H1 (cell line): ENCODE measurements around the gene DYNLRB1.

Experiments
- CHD1 ChIP-seq: IDR thresholded peaks from 2 replicates; pipeline ENCODE4 v1.6.1; 2012; ENCODE audit warnings: low read depth, low read length, improper control_type of control experiment
- EGR1 ChIP-seq: IDR thresholded peaks from 2 replicates; pipeline ENCODE4 v1.6.1; 2011; ENCODE audit warnings: low read depth, low read length, borderline replicate concordance
- EP300 ChIP-seq, 2 experiments: IDR thresholded peaks; 1 replicate in 1 of 2; 2 replicates in 1 of 2; pipeline ENCODE4 v1.6.1; 2011 to 2012; ENCODE audit warnings: low read depth in 2 of 2, low read length in 2 of 2, mild to moderate bottlenecking in 2 of 2, borderline replicate concordance in 1 of 2, inconsistent platforms in 1 of 2, moderate library complexity in 1 of 2
- KDM1A ChIP-seq: fragments of 200-600, 300-600 bp; sonication (generic); IDR thresholded peaks from 2 replicates; pipeline ENCODE4 v1.7.1; 2016; ENCODE audit warnings: mild to moderate bottlenecking, low read length, borderline replicate concordance
- MAFK ChIP-seq: IDR thresholded peaks from 2 replicates; pipeline ENCODE4 v1.6.1; 2012; ENCODE audit warnings: low read depth, mild to moderate bottlenecking, improper control_type of control experiment, low read length
- POLR2A ChIP-seq, 2 experiments: IDR thresholded peaks; 1 replicate in 1 of 2; 2 replicates in 1 of 2; pipeline ENCODE4 v1.6.1; 2011; ENCODE audit warnings: low read depth in 2 of 2, low read length in 2 of 2, mild to moderate bottlenecking in 2 of 2; ENCODE audit errors: control extremely low read depth in 1 of 2
- RAD21 ChIP-seq, 2 experiments: IDR thresholded peaks in 1 of 2; conservative IDR thresholded peaks in 1 of 2; 2 replicates each; pipeline ENCODE4 v1.6.1; 2011; ENCODE audit warnings: low read depth in 2 of 2, low read length in 2 of 2, improper control_type of control experiment in 1 of 2, inconsistent platforms in 1 of 2, mild to moderate bottlenecking in 1 of 2, moderate library complexity in 1 of 2
- SP2 ChIP-seq: IDR thresholded peaks from 2 replicates; pipeline ENCODE4 v1.6.1; 2012; ENCODE audit warnings: mild to moderate bottlenecking, low read length, inconsistent platforms
- TAF1 ChIP-seq: IDR thresholded peaks from 2 replicates; pipeline ENCODE4 v1.6.1; 2011; ENCODE audit warnings: mild to moderate bottlenecking, low read depth, low read length
- TF ChIP-seq, protein P1 (sequence below), 3 experiments: IDR thresholded peaks; 1 replicate in 2 of 3; 2 replicates in 1 of 3; pipeline versions ENCODE4 v1.5.1 to v1.6.1; 2011; ENCODE audit warnings: low read length in 3 of 3, mild to moderate bottlenecking in 3 of 3, inconsistent platforms in 2 of 3, low read depth in 1 of 3, moderate library complexity in 1 of 3; ENCODE audit not compliant: insufficient read depth in 1 of 3; ENCODE audit errors: control extremely low read depth in 1 of 3
- TF ChIP-seq, protein P2 (sequence below): IDR thresholded peaks from 2 replicates; pipeline ENCODE4 v1.6.1; 2012; ENCODE audit warnings: low read length, inconsistent platforms

DNA sequence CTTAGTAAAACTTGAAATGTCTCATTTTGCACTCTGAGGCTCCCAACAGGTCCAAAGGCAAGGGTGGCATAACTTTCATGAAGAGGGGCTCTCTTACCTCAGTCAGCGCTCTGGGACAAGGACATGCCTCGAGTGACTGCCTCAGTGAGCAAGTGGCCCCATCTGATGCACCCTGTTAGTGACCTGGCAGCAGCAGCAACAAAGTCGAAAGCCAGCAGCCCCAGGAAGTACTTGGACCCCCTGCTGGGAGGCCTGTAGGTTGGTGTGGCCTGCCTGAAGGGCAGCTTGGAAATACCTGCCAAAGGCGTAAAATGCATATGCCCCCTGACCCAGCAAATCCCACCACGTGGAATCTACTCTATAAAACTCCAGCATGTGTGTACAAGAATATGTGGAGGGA lies 55.5 kb downstream of the DYNLRB1 start:
- TF ChIP-seq, protein P1, sequence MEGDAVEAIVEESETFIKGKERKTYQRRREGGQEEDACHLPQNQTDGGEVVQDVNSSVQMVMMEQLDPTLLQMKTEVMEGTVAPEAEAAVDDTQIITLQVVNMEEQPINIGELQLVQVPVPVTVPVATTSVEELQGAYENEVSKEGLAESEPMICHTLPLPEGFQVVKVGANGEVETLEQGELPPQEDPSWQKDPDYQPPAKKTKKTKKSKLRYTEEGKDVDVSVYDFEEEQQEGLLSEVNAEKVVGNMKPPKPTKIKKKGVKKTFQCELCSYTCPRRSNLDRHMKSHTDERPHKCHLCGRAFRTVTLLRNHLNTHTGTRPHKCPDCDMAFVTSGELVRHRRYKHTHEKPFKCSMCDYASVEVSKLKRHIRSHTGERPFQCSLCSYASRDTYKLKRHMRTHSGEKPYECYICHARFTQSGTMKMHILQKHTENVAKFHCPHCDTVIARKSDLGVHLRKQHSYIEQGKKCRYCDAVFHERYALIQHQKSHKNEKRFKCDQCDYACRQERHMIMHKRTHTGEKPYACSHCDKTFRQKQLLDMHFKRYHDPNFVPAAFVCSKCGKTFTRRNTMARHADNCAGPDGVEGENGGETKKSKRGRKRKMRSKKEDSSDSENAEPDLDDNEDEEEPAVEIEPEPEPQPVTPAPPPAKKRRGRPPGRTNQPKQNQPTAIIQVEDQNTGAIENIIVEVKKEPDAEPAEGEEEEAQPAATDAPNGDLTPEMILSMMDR (IDR thresholded peaks at IDR 0.05; ENCODE audit: control extremely low read depth in 1 of 3, insufficient read depth in 1 of 3, low read depth in 1 of 3, low read length in 3 of 3) = no peak
- TF ChIP-seq EP300 (IDR thresholded peaks at IDR 0.05; ENCODE audit: borderline replicate concordance in 1 of 2, low read depth in 2 of 2, low read length in 2 of 2) (no peak), EGR1 (no peak), CHD1 (no peak), MAFK (no peak), KDM1A (no peak), RAD21 (IDR thresholded peaks at IDR 0.05 in 1 of 2, conservative IDR thresholded peaks at IDR 0.05 in 1 of 2; ENCODE audit: low read depth in 2 of 2, low read length in 2 of 2) (no peak), SP2 (no peak), POLR2A (IDR thresholded peaks at IDR 0.05; ENCODE audit: control extremely low read depth in 1 of 2, low read depth in 2 of 2, low read length in 2 of 2) (no peak), TAF1 (no peak)
- TF ChIP-seq, protein P2, sequence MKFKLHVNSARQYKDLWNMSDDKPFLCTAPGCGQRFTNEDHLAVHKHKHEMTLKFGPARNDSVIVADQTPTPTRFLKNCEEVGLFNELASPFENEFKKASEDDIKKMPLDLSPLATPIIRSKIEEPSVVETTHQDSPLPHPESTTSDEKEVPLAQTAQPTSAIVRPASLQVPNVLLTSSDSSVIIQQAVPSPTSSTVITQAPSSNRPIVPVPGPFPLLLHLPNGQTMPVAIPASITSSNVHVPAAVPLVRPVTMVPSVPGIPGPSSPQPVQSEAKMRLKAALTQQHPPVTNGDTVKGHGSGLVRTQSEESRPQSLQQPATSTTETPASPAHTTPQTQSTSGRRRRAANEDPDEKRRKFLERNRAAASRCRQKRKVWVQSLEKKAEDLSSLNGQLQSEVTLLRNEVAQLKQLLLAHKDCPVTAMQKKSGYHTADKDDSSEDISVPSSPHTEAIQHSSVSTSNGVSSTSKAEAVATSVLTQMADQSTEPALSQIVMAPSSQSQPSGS = no peak
